Measurements from ENCODE around the gene GLIS1.
"Not testable (repeated sequence)": the region's sequence is repeated elsewhere in the genome, so short reads cannot be mapped to it uniquely, and the experiment has no call there.

GLIS1 gene

DNA sequence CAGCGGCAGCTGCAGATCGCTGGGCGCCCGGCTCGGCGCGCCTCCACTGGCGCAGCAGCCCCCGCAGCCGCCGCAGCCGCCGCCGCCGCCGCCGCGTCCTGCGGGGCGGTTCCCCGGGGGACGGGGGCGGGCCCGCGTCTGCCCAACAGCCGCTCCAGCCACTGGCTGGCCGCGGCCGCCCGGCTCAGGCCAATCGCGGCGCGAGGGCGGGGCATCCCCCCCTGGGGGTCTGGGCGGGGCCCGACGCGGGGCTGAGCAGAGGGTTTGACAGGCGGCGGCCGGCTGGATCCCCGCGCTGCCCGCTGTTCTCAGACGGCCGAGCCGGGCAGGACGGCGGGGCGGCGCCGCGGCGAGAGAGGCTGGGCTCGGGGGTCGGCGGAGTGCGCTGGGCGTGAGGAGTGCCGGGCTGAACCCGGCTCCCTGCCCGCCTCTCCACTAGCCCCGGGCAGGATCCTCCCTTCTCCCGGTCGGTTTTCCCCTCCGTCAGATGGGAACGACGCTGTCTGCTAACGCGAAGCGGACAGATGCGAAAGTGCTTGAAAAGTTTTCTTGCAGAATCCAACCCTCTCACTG is at the start of gene GLIS1:
Gene GLIS1, minus strand, starts transcription at position 56 of the 573 bp plus-strand sequence. CDS start 1,100 bp downstream, outside the sequence.
- Mint-ChIP-seq H3K27ac (no peak within 1 kb of the TSS), H3K4me3 (peak within 1 kb of the TSS; percentile 59), H3K4me1 (ENCODE audit: low read depth) (peaks cover 2% of the 10 kb centered on the region), H3K27me3 (peaks cover 73% of the 10 kb centered on the region), H3K36me3 (ENCODE audit: low read depth) (no peaks in the 10 kb centered on the region), H3K9me3 (peaks cover 7% of the 10 kb centered on the region)
- peak; percentile 75 for DNase-seq

- DNase-seq = no peak
- peaks cover 94% of the 10 kb centered on the region for H3K36me3 Mint-ChIP-seq (ENCODE audit: low read depth)
- no peak overlapping the region for H3K4me3 Mint-ChIP-seq
- no peaks in the 10 kb centered on the region for H3K27me3 Mint-ChIP-seq
- no peaks in the 10 kb centered on the region for H3K9me3 Mint-ChIP-seq
- H3K4me1 Mint-ChIP-seq (ENCODE audit: low read depth) = peaks cover 13% of the 10 kb centered on the region
- no peak overlapping the region for H3K27ac Mint-ChIP-seq
Observed at GRCh38 chr1:53787655-53788054, 48.7 kb upstream of the GLIS1 start.

- no peaks in the 10 kb centered on the region for H3K27me3 Mint-ChIP-seq
- no peak for DNase-seq
Observed at GRCh38 chr1:53783056-53783455, 44.1 kb upstream of the GLIS1 start.

GRCh38 chr1:53781654-53782053 is 42.7 kb upstream of the GLIS1 start:
- no peak overlapping the region for H3K4me3 Mint-ChIP-seq
- H3K4me1 Mint-ChIP-seq (ENCODE audit: low read depth) = peaks cover 13% of the 10 kb centered on the region
- H3K27me3 Mint-ChIP-seq = no peaks in the 10 kb centered on the region
- H3K9me3 Mint-ChIP-seq = no peaks in the 10 kb centered on the region
- no peak for DNase-seq
- peaks cover 86% of the 10 kb centered on the region for H3K36me3 Mint-ChIP-seq (ENCODE audit: low read depth)
- no peak overlapping the region for H3K27ac Mint-ChIP-seq

More at GRCh38 chr1:53783056-53783455, 44.1 kb upstream of the GLIS1 start:
- Mint-ChIP-seq H3K36me3 (ENCODE audit: low read depth) (peaks cover 84% of the 10 kb centered on the region), H3K4me1 (ENCODE audit: low read depth) (peaks cover 13% of the 10 kb centered on the region), H3K4me3 (no peak overlapping the region), H3K27ac (peak overlapping the region; percentile 72), H3K9me3 (no peaks in the 10 kb centered on the region)

DNA sequence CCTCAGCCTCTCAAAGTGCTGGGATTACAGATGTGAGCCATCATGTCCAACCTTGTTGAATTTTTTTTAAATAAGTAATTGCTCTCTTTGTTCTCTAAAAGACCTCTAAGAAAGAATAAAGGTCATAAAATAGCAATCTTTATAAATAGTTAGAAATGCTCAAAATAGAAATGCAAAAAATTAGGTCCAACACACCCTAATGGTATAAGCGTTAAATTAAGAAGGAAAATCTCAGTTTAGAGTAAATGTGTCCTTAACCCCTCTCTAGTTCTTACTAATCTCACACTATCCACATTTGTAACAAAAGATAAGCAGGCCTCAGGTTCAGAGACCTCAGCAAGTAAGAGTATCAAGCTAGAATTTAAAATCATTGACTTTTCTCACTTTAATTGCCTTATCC is 38.3 kb upstream of the GLIS1 start:
- H3K36me3 Mint-ChIP-seq (ENCODE audit: low read depth) = peaks cover 79% of the 10 kb centered on the region

GRCh38 chr1:53771648-53772047 is 32.7 kb upstream of the GLIS1 start:
- no peak overlapping the region for H3K4me3 Mint-ChIP-seq
- peaks cover 22% of the 10 kb centered on the region for H3K4me1 Mint-ChIP-seq (ENCODE audit: low read depth)
- H3K9me3 Mint-ChIP-seq = no peaks in the 10 kb centered on the region
- no peak overlapping the region for H3K27ac Mint-ChIP-seq
- H3K27me3 Mint-ChIP-seq = no peaks in the 10 kb centered on the region
- H3K36me3 Mint-ChIP-seq (ENCODE audit: low read depth) = peaks cover 86% of the 10 kb centered on the region
- DNase-seq = no peak

More for the DNA sequence above, 38.3 kb upstream of the GLIS1 start:
- H3K27ac Mint-ChIP-seq = no peak overlapping the region
- no peaks in the 10 kb centered on the region for H3K9me3 Mint-ChIP-seq
- DNase-seq = no peak
- H3K27me3 Mint-ChIP-seq = no peaks in the 10 kb centered on the region
- peaks cover 2% of the 10 kb centered on the region for H3K4me1 Mint-ChIP-seq (ENCODE audit: low read depth)
- no peak overlapping the region for H3K4me3 Mint-ChIP-seq

- peaks cover 90% of the 10 kb centered on the region for H3K36me3 Mint-ChIP-seq (ENCODE audit: low read depth)
- H3K27ac Mint-ChIP-seq = no peak overlapping the region
- no peak overlapping the region for H3K4me3 Mint-ChIP-seq
- peaks cover 32% of the 10 kb centered on the region for H3K4me1 Mint-ChIP-seq (ENCODE audit: low read depth)
- no peaks in the 10 kb centered on the region for H3K27me3 Mint-ChIP-seq
- H3K9me3 Mint-ChIP-seq = no peaks in the 10 kb centered on the region
- DNase-seq = no peak
Observed at GRCh38 chr1:53769780-53770179, 30.8 kb upstream of the GLIS1 start.

- H3K27me3 Mint-ChIP-seq = no peaks in the 10 kb centered on the region
- no peak for DNase-seq
- H3K4me1 Mint-ChIP-seq (ENCODE audit: low read depth) = peaks cover 32% of the 10 kb centered on the region
- no peaks in the 10 kb centered on the region for H3K9me3 Mint-ChIP-seq
- H3K4me3 Mint-ChIP-seq = no peak overlapping the region
- no peak overlapping the region for H3K27ac Mint-ChIP-seq
- H3K36me3 Mint-ChIP-seq (ENCODE audit: low read depth) = peaks cover 93% of the 10 kb centered on the region
Observed at GRCh38 chr1:53769184-53769583, 30.2 kb upstream of the GLIS1 start.

DNA sequence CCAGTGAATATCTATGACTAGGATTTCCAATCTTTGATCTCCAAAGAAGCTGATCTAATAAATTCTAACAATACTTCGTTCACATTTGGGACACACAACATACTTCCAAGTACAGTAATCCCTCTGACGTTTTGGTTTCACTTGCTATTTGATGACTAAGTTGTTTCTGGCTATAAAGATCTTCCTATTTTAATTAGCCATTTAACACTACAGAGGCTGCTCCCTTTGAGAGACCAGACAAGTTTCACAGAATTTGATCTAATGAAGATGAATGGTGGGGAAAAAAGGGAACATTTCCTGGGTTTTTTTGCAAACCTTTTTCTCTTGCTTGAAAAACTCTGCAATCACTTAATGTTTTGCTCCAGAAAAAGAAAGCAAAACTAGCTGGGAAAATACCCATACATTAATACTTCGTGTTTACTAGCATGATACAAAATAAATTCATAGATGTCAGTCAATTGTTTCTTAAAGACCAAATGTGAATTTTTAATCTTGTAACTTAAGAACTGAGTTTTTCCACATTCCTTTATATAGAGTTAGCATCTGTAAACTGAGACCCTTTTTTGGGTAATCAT is 28.0 kb upstream of the GLIS1 start:
- H3K4me1 Mint-ChIP-seq (ENCODE audit: low read depth) = peaks cover 28% of the 10 kb centered on the region
- peaks cover 7% of the 10 kb centered on the region for H3K9me3 Mint-ChIP-seq
- H3K4me3 Mint-ChIP-seq = no peak overlapping the region
- H3K36me3 Mint-ChIP-seq (ENCODE audit: low read depth) = peaks cover 91% of the 10 kb centered on the region
- H3K27me3 Mint-ChIP-seq = no peaks in the 10 kb centered on the region
- DNase-seq = no peak
- peak overlapping the region; percentile 6 for H3K27ac Mint-ChIP-seq

DNA sequence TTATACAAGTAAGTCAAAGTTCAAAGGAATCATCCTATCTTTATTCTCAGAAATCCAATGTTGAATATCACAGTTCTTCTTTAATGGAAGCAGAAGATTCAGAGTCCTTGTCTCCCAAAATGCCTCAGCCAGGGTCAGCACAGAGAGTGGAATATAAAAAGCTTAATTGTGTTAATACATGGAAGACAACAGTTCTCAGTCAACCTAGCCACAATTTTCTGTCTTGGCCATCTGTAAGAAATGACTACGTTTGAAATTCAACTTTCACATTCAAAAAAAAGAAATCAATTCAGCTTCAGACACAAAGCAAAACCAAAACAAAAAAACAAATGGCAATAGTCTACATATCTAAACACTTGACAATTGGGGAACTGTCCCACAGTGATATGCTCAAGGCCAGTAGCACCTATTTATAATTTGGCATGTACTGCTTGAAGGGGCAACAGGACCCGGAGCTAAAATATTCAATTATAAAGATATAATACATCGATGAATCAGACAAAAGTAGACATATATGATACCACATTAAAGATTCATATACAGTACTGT is 27.3 kb upstream of the GLIS1 start:
- H3K9me3 Mint-ChIP-seq = peaks cover 7% of the 10 kb centered on the region
- H3K36me3 Mint-ChIP-seq (ENCODE audit: low read depth) = peaks cover 89% of the 10 kb centered on the region
- H3K27ac Mint-ChIP-seq = peak overlapping the region; percentile 37
- peaks cover 25% of the 10 kb centered on the region for H3K4me1 Mint-ChIP-seq (ENCODE audit: low read depth)
- no peak overlapping the region for H3K4me3 Mint-ChIP-seq
- no peak for DNase-seq
- no peaks in the 10 kb centered on the region for H3K27me3 Mint-ChIP-seq

DNA sequence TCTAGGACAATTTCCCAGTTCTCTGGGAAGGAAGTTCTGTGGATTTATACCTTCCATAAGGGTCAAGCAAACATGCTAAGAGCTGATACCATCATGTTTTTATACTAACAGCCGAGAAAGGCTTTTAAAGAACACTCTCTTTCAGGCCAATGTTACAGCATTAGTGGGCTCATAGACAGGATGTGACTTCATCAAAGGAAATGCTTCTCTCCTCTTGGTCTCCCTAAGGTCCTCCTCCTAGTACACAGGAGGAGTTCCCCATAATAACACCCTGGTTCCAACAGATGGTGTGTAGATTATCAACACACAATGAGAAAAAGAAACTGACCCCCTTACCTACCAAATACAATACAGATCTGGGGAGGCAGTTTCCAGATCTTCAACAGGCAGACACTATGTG is 26.7 kb upstream of the GLIS1 start:
- Mint-ChIP-seq H3K27ac (peak overlapping the region; percentile 37), H3K4me3 (no peak overlapping the region), H3K9me3 (peaks cover 7% of the 10 kb centered on the region), H3K4me1 (ENCODE audit: low read depth) (peaks cover 25% of the 10 kb centered on the region), H3K36me3 (ENCODE audit: low read depth) (peaks cover 83% of the 10 kb centered on the region), H3K27me3 (no peaks in the 10 kb centered on the region)
- DNase-seq = no peak

GRCh38 chr1:53763911-53764310 is 24.9 kb upstream of the GLIS1 start:
- no peaks in the 10 kb centered on the region for H3K27me3 Mint-ChIP-seq
- no peak overlapping the region for H3K4me3 Mint-ChIP-seq
- DNase-seq = no peak
- H3K4me1 Mint-ChIP-seq (ENCODE audit: low read depth) = peaks cover 24% of the 10 kb centered on the region
- H3K36me3 Mint-ChIP-seq (ENCODE audit: low read depth) = peaks cover 78% of the 10 kb centered on the region
- peaks cover 7% of the 10 kb centered on the region for H3K9me3 Mint-ChIP-seq
- peak overlapping the region; percentile 20 for H3K27ac Mint-ChIP-seq

GRCh38 chr1:53763461-53763860 is 24.5 kb upstream of the GLIS1 start:
- H3K27ac Mint-ChIP-seq = no peak overlapping the region
- peaks cover 7% of the 10 kb centered on the region for H3K9me3 Mint-ChIP-seq
- H3K36me3 Mint-ChIP-seq (ENCODE audit: low read depth) = peaks cover 73% of the 10 kb centered on the region
- H3K4me3 Mint-ChIP-seq = no peak overlapping the region
- peaks cover 24% of the 10 kb centered on the region for H3K4me1 Mint-ChIP-seq (ENCODE audit: low read depth)
- DNase-seq = no peak
- no peaks in the 10 kb centered on the region for H3K27me3 Mint-ChIP-seq

GRCh38 chr1:53760497-53760896 is 21.5 kb upstream of the GLIS1 start:
- H3K9me3 Mint-ChIP-seq; DNase-seq; H3K4me1 Mint-ChIP-seq (ENCODE audit: low read depth); H3K27me3 Mint-ChIP-seq; H3K27ac Mint-ChIP-seq; H3K4me3 Mint-ChIP-seq: not testable (repeated sequence)
- peaks cover 44% of the 10 kb centered on the region for H3K36me3 Mint-ChIP-seq (ENCODE audit: low read depth)

DNA sequence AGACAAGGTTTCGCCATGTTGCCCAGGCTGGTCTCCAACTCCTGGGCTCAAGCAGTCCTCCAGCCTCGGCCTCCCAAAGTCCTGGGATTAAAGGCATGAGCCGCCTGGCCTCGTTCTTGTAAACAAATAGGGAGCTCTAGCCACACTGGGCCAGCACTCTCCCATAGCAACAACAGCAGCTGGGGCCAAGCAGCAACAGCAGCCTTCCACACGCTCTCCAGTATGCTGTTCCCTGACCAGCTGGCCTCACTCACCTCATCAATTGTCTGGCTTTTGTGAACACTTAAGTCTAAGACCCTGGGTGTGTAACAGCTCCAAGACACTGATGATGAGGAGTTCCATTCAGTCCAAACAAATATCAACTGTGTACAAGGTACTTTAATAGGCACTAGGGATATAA is 16.9 kb upstream of the GLIS1 start:
- Mint-ChIP-seq H3K4me1 (ENCODE audit: low read depth) (peaks cover 3% of the 10 kb centered on the region), H3K4me3 (no peak overlapping the region), H3K9me3 (no peaks in the 10 kb centered on the region), H3K27ac (no peak overlapping the region), H3K27me3 (no peaks in the 10 kb centered on the region), H3K36me3 (ENCODE audit: low read depth) (peaks cover 7% of the 10 kb centered on the region)
- no peak for DNase-seq

All from activated T-cell treated with anti-CD3 and anti-CD28 coated beads, Interleukin-2, amount 50 U/mL, for 24 hours (primary cell).